ENCODE data around the gene FNIP2. TPM values are rescaled to one million over a fixed set of nuclear protein-coding genes. Genes with fewer than 3 reads are reported as not detected.
"Not testable (repeated sequence)": the region's sequence is repeated elsewhere in the genome, so short reads cannot be mapped to it uniquely, and the experiment has no call there.

FNIP2 gene
- total RNA-seq, 1 donor: 30.9 TPM

DNA sequence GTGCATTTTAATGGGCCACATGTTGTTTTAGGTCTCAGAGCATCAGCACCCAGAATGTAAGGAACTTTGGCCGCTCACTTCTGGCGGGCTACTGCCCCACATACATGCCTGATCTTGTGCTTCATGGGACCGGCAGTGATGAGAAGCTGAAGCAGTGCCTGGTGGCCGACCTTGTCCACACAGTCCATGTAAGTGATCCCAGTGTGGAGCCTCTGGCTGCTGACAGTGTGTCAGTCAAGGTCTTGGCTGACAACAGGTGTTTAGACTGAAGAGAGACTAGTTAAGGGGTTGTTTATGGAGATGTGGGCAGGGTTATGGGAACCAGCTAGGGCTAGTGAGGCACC, 101.4 kb downstream of the FNIP2 start:
- H3K27me3 ChIP-seq (ENCODE audit: insufficient read depth, low read length): no peaks in the 10 kb centered on the region
- no peaks in the 10 kb centered on the region for H3K4me1 ChIP-seq (ENCODE audit: insufficient read depth, low read length)
- H3K9me3 ChIP-seq (ENCODE audit: low read depth, low read length): no peaks in the 10 kb centered on the region
- H3K4me3 ChIP-seq (ENCODE audit: low read length): no peak overlapping the region

- Histone ChIP-seq H3K27me3 (ENCODE audit: insufficient read depth, low read length) (no peaks in the 10 kb centered on the region), H3K9me3 (ENCODE audit: low read depth, low read length) (no peaks in the 10 kb centered on the region), H3K4me3 (ENCODE audit: low read length) (no peak overlapping the region), H3K4me1 (ENCODE audit: insufficient read depth, low read length) (no peaks in the 10 kb centered on the region)
Observed at GRCh38 chr4:158870626-158871334, 102.0 kb downstream of the FNIP2 start.

GRCh38 chr4:158871335-158871724, 102.5 kb downstream of the FNIP2 start:
- H3K4me3 ChIP-seq (ENCODE audit: low read length): no peak overlapping the region
- no peaks in the 10 kb centered on the region for H3K9me3 ChIP-seq (ENCODE audit: low read depth, low read length)
- no peaks in the 10 kb centered on the region for H3K4me1 ChIP-seq (ENCODE audit: insufficient read depth, low read length)
- H3K27me3 ChIP-seq (ENCODE audit: insufficient read depth, low read length): no peaks in the 10 kb centered on the region

DNA sequence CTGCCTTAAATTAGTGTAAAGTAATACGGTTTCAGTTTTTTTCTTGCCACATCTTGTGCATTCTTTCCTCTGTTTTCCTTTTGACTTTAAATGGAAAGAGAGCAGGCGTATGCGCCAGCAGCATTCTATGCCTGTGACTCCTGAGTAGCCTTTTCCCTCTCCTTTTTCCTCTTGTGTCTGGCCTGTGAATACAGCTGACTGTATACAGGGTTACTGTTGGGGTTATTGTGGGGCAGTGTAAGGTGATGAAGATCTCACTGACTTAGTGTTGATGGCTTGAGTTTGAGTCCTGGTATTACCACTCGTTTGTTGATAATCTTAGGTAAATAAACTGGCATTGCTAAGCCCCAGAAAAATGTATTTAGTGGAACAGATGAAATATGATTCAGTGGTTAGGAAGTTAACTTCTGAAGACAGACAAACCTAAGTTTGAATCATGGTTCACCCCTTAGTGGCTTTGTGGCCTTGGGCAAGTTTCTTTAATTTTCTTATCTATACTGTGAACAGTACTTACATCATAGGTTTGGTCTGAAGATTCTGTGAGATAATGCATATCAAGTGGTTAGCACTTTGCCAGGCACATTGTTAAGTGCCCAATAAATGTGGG, 105.1 kb downstream of the FNIP2 start:
- H3K4me1 ChIP-seq (ENCODE audit: insufficient read depth, low read length): no peaks in the 10 kb centered on the region

GRCh38 chr4:158875026-158875425, 106.2 kb downstream of the FNIP2 start:
- Histone ChIP-seq H3K27me3 (ENCODE audit: insufficient read depth, low read length) (no peaks in the 10 kb centered on the region), H3K4me3 (ENCODE audit: low read length) (no peak overlapping the region), H3K4me1 (ENCODE audit: insufficient read depth, low read length) (no peaks in the 10 kb centered on the region), H3K9me3 (ENCODE audit: low read depth, low read length) (no peaks in the 10 kb centered on the region)

More for the DNA sequence above, 105.1 kb downstream of the FNIP2 start:
- H3K27me3 ChIP-seq (ENCODE audit: insufficient read depth, low read length): no peaks in the 10 kb centered on the region
- H3K9me3 ChIP-seq (ENCODE audit: low read depth, low read length): no peaks in the 10 kb centered on the region
- H3K4me3 ChIP-seq (ENCODE audit: low read length): no peak overlapping the region

- no peaks in the 10 kb centered on the region for H3K9me3 ChIP-seq (ENCODE audit: low read depth, low read length)
- no peaks in the 10 kb centered on the region for H3K4me1 ChIP-seq (ENCODE audit: insufficient read depth, low read length)
- H3K27me3 ChIP-seq (ENCODE audit: insufficient read depth, low read length): no peaks in the 10 kb centered on the region
- H3K4me3 ChIP-seq (ENCODE audit: low read length): no peak overlapping the region
Observed at GRCh38 chr4:158875455-158875854, 106.6 kb downstream of the FNIP2 start.

DNA sequence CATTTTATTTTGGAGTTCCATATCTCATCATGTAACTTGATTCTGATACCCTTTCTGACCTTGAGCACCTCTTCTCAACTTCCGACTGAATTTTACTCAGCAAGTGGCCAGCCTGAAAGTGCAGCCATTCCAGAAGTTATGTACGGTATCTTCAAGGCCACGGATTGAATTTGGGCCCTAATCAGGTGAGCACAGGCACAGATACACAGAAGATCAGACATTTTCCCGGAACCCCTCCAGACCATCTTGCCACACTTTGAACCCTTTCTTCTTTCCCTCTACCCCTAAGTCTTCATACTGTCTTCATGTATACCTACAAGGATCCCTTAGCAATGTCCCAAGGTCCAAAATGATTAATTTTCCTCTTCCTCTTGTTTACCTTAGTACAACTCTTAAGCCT, 108.2 kb downstream of the FNIP2 start:
- Histone ChIP-seq H3K4me3 (ENCODE audit: low read length) (no peak overlapping the region), H3K9me3 (ENCODE audit: low read depth, low read length) (no peaks in the 10 kb centered on the region), H3K27me3 (ENCODE audit: insufficient read depth, low read length) (no peaks in the 10 kb centered on the region), H3K4me1 (ENCODE audit: insufficient read depth, low read length) (no peaks in the 10 kb centered on the region)

DNA sequence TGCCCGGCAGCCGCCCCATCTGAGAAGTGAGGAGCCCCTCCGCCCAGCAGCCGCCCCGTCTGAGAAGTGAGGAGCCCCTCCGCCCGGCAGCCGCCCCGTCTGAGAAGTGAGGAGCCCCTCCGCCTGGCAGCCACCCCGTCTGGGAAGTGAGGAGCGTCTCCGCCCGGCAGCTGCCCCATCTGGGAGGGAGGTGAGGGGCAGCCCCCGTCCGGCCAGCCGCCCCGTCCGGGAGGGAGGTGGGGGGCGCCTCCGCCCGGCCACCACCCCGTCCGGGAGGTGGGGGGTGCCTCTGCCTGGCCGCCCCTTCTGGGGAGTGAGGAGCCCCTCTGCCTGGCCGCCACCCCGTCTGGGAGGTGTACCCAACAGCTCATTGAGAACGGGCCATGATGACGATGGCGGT, 113.3 kb downstream of the FNIP2 start:
- not testable (repeated sequence) for H3K27me3 ChIP-seq (ENCODE audit: insufficient read depth, low read length); H3K4me1 ChIP-seq (ENCODE audit: insufficient read depth, low read length); H3K4me3 ChIP-seq (ENCODE audit: low read length); H3K9me3 ChIP-seq (ENCODE audit: low read depth, low read length)

- no peaks in the 10 kb centered on the region for H3K9me3 ChIP-seq (ENCODE audit: low read depth, low read length)
- H3K4me3 ChIP-seq (ENCODE audit: low read length): no peak overlapping the region
- H3K4me1 ChIP-seq (ENCODE audit: insufficient read depth, low read length): no peaks in the 10 kb centered on the region
- no peaks in the 10 kb centered on the region for H3K27me3 ChIP-seq (ENCODE audit: insufficient read depth, low read length)
Observed at GRCh38 chr4:158884280-158884679, 115.5 kb downstream of the FNIP2 start.

GRCh38 chr4:158885564-158885963, 116.7 kb downstream of the FNIP2 start:
- Histone ChIP-seq H3K4me3 (ENCODE audit: low read length) (no peak overlapping the region), H3K27me3 (ENCODE audit: insufficient read depth, low read length) (no peaks in the 10 kb centered on the region), H3K9me3 (ENCODE audit: low read depth, low read length) (no peaks in the 10 kb centered on the region), H3K4me1 (ENCODE audit: insufficient read depth, low read length) (no peaks in the 10 kb centered on the region)

DNA sequence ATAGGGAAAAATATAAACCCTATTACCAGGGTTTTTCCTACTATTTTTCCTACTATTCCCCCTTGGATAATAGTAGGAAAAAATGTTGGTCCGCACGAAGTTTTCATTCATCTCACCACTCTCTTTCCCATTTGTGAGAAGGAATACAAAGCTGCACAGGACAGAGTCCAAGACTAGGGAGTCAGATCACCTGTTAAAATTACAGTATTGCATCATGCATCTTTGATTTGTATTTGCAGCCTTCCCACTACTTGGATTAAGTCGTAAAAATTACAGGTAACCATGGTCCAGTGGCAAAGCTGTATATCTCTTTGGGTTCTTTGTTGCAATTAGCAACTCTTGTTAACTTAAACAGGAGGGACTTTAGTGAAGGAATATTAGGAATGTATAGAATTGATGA, 121.5 kb downstream of the FNIP2 start:
- Histone ChIP-seq H3K9me3 (ENCODE audit: low read depth, low read length) (no peaks in the 10 kb centered on the region), H3K27me3 (ENCODE audit: insufficient read depth, low read length) (no peaks in the 10 kb centered on the region), H3K4me1 (ENCODE audit: insufficient read depth, low read length) (no peaks in the 10 kb centered on the region), H3K4me3 (ENCODE audit: low read length) (no peak overlapping the region)

DNA sequence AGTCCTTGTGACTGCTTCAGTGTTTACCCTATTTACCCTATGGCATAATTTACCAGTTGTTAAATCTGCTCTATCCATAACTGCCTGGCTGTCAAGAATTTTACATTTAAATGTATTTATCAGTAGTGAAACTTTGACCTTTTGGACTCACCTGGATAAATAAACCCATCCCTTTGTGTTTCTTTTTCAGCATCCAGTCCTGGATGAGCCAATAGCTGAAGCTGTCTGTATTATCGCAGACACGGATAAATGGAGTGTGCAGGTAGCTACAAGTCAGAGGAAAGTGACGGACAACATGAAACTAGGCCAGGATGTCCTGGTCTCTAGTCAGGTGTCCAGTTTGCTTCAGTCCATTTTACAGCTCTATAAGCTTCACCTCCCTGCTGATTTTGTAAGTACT, 122.4 kb downstream of the FNIP2 start:
- no peak overlapping the region for H3K4me3 ChIP-seq (ENCODE audit: low read length)
- H3K9me3 ChIP-seq (ENCODE audit: low read depth, low read length): no peaks in the 10 kb centered on the region

DNA sequence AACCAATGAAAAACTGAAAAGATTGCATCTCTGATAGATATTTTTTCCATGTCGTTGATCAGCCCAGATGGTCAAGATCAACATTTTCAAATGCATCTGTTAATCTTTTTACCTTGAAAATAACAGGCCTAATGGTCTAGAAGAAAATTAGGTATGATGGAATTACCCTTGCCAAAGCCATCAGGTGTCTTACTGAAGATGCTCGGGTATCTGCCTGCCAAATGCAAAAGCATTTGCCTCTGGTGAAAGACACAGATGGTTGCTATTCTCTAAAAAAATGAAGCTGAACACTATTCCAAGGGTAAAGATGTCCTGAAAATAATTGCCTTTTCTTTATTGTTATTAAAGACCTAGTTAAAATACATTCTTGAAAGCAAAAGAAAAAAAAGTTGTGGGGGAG, 126.0 kb downstream of the FNIP2 start:
- no peaks in the 10 kb centered on the region for H3K9me3 ChIP-seq (ENCODE audit: low read depth, low read length)
- H3K27me3 ChIP-seq (ENCODE audit: insufficient read depth, low read length): no peaks in the 10 kb centered on the region
- H3K4me3 ChIP-seq (ENCODE audit: low read length): no peak overlapping the region
- H3K4me1 ChIP-seq (ENCODE audit: insufficient read depth, low read length): peaks cover 7% of the 10 kb centered on the region

More for the DNA sequence above, 122.4 kb downstream of the FNIP2 start:
- H3K27me3 ChIP-seq (ENCODE audit: insufficient read depth, low read length): no peaks in the 10 kb centered on the region
- peaks cover 4% of the 10 kb centered on the region for H3K4me1 ChIP-seq (ENCODE audit: insufficient read depth, low read length)

DNA sequence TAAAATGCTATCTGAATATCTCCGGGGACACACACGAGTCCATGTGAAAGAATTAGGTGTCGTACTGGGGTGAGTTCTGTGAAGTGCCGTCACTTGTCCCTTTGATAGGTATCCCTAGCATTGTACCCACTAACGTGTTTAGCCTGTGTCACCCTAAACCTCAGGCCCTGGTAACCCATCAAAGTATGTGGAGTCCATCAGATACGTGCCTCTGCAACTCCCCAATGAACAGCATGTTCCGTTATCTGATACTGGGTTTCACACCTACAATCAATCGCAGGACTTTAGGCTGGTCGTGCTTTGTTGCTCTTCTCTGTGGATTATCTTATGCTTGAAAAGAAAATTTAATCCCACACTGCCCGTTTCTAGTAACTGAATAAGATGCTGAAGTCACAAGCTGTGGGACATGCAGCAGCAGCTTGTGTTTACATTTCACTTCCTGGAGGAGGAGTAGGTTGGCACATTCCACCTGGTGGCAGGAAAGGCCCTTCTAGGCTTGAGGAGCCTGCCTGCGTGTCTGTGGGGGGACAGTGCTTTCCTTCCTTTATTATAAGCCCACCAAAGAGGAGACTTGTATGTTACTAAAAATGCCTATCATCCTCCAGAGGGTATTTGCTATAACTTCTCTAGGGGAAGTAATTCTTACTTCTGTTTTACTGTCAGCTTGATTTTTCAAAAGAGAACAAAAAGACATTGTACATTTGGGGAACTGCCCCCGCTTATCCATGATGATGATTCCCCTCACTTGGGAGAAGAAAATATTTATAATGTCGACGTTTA, 127.2 kb downstream of the FNIP2 start:
- Histone ChIP-seq H3K4me3 (ENCODE audit: low read length) (no peak overlapping the region), H3K27me3 (ENCODE audit: insufficient read depth, low read length) (no peaks in the 10 kb centered on the region), H3K9me3 (ENCODE audit: low read depth, low read length) (no peaks in the 10 kb centered on the region), H3K4me1 (ENCODE audit: insufficient read depth, low read length) (peaks cover 7% of the 10 kb centered on the region)

DNA sequence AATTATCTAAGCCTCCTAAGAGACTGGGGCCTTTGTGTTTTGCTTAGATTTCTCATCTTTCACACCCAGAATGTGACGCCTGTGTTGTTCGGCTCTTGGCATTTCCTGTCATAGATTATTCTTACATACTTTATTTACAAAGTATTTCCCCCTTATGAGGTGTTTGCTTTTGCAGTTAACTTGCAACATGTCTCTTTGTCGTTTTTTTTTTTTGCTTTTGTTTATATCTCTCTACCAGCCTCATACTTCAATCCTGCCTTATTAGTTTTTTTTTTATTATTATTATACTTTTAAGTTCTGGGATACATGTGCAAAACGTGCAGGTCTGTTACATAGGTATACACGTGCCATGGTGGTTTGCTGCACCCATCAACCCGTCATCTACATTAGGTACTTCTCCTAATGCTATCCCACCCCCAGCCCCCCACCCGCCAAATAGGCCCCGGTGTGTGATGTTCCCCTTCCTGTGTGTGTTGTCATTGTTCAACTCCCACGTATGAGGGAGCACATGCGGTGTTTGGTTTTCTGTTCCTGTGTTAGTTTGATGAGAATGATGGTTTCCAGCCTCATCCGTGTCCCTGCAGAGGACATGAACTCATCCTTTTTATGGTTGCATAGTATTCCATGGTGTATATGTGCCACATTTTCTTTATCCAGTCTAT, 127.9 kb downstream of the FNIP2 start:
- H3K4me3 ChIP-seq (ENCODE audit: low read length); H3K9me3 ChIP-seq (ENCODE audit: low read depth, low read length); H3K27me3 ChIP-seq (ENCODE audit: insufficient read depth, low read length); H3K4me1 ChIP-seq (ENCODE audit: insufficient read depth, low read length): not testable (repeated sequence)
